Right renal cortex interstitium (tissue), 3 donors: ENCODE measurements around the gene SORL1-AS1.

Experiments
- DNase-seq, 3 donors: peaks; one replicate each; pipeline ENCODE4 v3.0.0-alpha.2; 2013; ENCODE audit warnings: low read depth in 3 of 3, low spot score in 2 of 3

Gene SORL1-AS1

DNA sequence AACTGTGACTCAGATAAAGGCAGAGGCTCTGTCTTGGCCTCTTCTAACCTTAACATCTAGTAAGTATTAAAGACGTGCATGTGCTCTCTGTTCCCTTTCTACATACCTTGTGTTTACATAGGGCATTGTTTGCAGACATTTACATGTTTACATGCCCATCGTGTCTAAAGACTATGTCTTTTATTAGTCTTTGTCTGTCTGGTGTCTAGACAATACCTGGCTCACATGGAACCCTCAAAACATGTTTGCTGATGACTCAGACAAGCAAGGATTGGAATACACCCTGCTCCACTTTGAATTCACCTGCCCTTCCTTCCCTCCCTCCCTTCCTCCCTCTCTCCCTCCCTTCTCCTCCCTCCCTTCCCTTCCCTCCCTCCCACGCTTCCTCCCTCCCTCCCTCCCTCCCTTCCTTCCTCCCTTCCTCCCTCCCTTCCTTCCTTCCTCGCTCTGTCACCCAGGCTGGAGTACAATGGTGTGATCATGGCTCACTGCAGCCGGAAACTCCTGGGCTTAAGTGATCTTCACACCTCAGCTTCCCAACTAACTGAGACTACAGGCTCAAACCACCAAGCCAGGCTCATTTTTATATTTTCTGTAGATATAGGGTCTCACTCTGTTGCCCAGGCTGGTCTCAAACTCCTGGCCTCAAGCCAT is 23.7 kb upstream of the SORL1-AS1 start:
- DNase-seq: no peak

DNA sequence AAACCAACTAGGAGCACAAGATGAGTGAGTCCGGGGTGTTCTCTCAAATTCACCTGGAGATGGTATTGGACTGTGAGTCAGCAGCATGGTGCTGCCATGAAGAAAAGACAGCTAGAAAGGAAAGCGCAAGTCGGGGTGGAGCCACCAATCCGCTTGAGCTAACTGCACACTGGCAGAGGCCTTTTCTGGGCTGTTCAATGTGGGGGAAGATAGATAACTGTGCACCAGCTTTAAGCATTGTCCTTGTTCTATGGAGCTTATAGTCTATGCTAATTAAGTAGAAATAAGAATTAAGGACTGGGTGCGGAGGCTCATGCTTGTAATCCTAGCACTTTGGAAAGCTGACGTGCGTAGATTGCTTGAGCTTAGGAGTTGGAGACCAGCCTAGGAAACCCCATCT is 21.9 kb upstream of the SORL1-AS1 start:
- DNase-seq: no peak

DNA sequence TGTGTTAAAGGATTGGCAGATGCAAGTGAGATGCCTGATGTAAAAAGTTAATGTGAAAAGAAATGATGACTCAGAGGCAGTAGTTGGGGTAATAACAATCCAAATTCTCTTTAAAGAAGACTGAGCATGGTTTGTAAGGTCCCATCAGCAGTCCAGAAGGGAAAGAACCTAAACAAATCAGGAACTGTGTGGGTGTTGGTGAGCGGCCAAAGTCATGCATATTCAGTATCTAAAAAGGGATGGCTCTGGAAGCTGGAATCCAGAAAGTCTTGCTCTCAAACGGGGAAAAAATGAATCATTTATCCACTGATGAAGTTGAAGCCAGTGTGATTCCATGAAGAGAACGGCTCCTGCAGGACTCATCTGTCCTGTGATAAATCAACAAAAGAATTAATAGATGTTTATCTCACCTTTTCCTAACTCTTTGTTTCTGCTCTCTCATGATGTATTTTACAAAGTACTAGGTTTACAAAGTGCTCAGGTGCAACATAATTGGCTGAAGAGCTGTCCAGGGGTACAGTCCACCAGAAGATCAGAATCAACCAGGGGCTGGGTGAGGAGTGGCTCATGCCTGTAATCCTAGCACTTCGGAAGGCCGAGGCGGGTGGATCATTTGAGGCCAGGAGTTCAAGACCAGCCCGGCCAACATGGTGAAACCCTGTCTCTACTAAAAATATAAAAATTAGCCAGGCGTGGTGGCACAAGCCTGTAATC is 20.5 kb upstream of the SORL1-AS1 start:
- no peak for DNase-seq

DNA sequence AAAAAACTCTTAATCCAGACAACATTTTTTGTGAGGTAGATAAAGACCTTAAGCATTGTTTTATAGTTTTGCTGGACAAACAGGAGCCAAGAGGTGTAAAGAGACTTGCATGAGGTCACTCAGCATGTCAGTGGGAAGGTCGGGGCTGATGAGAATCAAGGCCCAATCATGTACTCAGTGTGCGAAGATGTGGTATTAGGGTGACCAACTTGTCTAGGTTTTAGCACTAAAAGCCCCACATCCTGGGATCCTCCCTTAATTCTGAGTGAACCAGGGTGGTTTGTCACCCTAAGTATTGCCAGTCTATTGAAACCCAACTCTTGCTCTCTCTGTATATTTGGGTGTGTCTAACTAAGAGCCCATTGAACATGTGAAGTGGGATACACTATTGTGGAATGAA is 19.5 kb upstream of the SORL1-AS1 start:
- no peak for DNase-seq

DNA sequence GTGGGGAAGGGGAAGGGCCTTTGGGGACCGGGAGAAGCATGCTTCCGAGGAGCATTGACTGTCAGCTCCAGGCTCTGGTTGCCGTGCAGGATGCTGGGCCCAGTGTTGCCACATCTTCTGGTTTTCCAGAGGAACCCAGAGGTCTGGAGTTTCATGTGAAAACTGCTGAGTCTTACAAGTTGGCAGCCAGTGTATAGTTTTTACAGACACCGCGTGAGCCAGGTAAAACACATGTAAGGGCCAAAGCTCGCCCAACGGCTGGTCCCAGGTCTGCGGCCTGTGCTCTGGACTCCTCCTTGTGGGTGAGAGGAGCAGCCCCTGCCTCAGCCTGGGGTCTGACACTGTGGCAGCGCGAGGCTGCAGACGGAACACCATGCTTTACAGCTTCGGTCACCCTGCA is 18.4 kb upstream of the SORL1-AS1 start:
- no peak for DNase-seq

DNA sequence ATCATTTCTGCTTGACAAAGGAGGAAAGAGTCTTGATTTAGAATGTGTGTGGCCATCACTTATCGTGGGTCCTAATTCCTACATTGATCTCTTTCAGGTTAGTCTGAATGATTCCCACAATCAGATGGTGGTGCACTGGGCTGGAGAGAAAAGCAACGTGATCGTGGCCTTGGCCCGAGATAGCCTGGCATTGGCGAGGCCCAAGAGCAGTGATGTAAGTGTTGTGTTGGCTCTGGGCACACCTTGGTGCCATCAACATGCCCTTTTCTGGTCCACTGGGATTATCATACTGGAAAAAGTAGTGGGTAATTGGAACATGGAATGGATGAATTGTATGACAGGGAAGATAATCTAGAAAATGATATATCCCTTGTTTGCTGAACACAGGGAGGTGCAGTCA is 17.1 kb upstream of the SORL1-AS1 start:
- DNase-seq: no peak

DNA sequence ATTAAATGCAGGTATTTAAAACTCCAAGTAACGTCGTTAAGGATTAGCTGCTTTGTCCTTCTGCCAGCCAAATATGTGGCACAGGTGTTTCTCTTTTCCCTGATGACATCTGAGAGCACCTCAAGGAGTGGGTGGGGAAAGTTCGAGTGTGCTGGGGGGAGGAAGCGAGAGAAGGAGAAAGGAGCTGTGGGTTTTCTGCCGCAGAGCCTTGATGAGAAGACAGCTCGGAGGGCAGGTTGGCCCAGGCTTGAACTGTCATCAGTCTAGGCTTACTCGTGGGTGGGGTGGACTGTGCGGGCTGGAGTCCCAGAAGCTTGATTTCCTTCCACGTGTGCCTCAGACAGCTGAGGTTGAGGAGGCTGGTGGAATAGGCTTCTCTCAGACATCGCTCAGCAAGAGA is 15.2 kb upstream of the SORL1-AS1 start:
- DNase-seq: no peak

DNA sequence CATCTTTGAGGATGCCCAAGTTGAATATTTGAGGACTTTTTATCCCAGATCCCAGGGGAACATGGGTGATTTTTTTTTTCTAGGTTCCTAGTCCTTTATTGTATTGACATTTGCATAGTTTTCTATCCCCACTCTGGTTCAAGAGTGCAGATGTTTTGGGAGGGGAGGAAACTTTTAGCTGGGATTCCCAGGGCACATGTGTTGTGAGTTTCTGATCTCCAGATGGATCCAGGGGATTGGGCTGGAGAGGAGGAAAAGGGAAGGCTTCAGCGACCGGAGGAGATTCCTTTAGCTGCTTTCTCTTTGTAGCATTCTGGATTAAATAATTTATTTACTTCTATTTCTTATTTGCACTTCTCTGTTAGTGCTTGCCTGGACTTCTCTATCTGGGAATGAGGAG is 14.7 kb upstream of the SORL1-AS1 start:
- no peak for DNase-seq

DNA sequence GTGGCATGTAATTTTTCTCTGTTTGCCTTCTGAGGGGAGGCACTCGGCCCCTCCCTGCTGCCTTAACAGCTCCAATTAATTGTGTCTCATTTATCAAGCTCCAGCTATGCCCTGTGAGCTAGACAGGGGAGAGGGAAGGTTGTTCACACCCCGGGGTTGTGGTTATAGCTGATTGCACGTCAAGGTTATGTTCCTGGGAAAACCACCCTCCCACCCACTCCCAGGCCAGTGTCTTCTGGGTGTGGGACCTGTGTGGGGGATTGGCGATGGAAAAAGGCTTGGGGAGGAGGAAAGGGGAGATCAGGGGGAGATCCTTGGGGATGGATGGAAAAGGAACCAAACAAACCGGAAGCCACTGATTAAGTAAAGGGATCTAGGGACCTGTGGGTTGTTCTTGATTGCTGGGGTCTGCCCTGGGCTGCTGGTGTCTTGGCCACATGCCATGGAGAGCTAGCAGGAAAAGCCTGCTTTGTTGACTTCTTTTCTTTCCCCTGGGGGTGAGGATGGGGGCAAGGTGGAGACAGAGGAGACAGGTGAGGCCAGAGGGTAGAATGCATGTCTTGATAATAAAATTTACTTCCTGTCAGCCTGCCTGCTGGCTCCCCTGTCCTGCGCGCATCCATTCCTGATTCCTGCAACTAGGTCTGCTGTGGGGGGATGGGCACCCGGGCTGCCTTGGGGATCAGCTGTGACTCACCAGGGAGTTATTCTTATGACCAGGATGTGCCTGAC is 13.5 kb upstream of the SORL1-AS1 start:
- peak in 1 of 3 donors; percentile 53 for DNase-seq

DNA sequence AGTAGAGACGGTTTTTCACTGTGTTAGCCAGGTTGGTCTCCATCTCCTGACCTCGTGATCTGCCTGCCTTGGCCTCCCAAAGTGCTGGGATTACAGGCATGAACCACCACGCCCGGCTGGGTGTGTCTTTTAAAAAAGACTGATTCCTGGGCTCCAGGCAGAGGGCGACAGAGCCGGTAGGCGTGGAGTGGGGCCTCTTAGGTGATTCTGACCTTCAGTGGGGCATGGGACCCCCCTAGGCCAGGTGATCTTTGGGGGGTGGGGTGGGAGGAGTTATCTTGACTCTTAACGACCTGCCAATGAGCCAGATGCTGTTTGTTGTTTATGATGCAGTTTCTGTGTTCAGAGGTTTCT is 12.9 kb upstream of the SORL1-AS1 start:
- no peak for DNase-seq

DNA sequence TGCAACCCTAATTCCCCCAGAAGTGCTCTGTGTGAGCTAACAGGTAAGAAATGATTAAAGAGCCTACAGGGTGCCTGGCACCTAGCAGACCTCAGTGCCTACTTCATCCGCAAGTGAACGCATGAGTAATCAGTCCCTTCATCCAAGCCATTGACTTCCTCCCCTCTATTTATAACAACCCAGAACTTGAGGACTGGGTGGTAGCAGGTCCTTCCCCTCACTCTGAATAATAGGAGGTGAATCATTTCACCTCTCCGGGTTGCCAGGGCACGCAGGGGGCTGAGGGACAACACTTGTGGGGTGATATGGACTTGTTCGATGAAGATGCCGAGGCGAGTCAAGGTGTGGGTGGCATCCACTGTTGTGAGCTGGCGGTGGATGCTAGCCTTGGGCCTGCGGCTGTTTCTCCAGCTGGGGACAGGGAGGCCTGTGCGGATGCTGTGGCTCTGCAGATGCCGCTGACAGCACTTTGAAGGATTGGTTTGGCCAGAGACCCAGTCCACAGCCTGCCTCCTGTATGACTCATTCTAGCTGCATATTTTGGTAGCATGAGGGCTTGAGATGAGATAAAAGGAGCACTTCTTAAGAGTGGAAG is 11.7 kb upstream of the SORL1-AS1 start:
- no peak for DNase-seq

DNA sequence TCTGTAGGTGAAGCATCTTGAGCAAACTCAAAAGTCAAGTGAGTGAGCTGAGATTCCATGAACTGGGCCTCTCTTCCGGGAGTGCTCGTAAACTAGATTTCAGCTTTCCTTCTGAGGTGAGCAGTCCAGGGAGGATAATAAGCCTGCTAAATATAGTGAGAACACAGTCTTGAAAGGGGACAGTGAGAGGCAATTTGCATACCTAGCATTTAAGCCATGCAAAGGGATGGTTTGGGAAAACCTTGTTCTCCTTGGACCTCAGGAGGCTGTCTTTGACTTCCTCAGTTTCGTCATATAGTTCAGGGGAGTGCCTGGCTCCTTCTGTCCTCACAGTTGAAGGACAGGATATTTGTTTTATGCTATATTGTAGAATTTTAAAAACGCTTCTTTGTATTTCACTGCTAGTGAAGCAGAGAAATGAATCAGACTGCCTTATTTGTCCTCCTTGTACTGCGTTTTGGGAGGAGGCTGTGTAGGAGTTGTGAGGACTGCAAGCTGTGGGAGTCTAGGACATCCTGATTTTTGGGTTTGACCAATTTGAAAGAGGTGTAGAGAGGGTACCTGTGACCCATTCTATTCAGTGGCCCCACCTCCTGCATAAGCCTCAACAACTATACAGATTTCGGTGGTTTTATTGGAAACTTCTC is 11.0 kb upstream of the SORL1-AS1 start:
- DNase-seq: no peak

DNA sequence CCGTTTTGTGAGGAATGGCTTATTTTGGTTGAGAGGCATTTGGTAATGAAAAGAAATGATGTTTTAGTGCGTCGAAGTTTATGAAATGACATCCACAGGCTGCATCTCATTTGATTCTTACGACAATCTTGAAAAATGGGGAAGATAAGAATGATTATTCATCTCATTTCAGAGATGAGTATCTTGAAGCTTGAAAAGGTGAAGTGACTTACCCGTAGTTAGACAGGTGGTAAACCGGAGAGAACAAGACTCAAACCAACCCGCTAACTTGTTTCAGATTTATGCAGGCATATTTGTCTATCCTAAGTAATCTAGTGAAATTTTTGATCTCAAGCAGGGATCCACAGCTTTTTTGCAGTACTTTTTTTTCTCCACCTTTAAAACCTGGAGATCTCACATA is 9.1 kb upstream of the SORL1-AS1 start:
- no peak for DNase-seq

DNA sequence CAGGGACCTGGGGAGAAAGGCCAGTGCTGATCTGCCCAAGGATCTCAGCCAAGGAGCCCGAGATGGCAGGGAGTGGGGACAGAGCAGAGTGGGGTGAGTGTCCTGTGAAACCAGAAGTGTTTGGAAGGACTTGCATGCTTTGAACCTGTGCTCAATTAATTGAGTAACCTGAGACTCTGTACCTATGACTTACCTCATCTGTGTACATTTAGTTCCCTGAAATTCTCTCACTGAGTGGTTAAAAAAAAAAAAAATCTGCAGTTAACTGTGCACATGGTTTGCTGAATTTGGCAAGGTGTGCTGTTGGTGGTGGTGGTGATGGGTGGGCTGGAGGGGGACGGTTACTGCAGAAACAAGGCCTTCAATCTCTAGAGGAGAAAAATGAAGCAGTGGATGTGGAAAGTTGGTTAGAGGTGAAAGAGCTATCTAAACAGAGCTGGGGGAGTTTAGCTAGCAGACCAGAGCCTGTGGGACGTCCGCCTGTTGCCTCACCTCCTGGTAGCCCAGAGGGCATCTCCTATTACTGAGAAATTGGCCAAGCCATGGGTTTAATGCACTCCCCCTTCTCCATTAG is 8.3 kb upstream of the SORL1-AS1 start:
- peak in 1 of 3 donors; percentile 54 for DNase-seq

DNA sequence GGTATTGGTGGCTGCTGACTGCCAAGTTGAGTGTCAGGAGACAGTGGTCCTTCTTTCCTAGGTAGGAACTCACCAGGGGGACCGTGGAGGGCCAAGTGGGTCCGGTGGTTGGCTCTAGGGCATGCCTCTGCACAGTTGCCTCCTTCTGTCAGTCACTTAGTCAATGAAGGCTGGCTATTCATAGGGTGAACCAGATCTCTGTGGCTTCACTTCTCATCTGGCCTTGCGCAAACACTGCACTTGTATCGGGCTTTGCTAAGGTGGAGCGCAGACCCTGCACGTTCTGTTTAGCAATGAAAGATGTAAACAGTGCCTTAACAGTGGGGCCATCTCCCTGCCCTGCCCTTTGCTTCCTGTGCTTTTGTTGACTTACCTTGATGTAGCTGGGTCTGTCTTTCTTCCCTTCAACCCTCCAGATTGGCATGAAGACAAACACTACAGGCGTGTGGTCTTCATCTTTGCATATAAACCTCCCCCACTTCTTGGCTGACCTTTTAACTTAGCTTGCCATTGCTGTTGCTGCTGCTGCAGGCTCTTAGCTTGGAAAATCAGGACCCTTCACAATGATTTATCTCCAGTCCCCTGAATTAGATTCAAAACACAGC is 6.7 kb upstream of the SORL1-AS1 start:
- DNase-seq: no peak

DNA sequence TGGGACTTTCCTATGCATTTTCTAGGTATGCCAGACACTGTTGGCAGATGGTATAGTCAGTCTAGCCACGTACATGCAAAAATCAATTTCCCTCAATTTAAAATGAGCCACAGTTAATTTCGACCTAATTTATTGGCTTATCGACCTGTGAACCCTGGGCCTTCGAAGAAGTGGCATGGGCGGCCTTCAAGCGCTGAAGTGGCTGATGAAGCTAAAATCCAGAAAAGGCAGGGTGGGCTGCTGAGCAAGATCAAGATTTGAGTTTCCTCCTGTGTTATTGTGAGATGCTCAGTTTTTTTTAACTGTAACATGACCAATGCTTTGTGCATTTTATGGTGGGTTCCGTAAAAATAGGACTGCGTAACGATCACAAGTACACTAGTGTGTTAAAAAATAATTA is 5.8 kb upstream of the SORL1-AS1 start:
- DNase-seq: no peak

DNA sequence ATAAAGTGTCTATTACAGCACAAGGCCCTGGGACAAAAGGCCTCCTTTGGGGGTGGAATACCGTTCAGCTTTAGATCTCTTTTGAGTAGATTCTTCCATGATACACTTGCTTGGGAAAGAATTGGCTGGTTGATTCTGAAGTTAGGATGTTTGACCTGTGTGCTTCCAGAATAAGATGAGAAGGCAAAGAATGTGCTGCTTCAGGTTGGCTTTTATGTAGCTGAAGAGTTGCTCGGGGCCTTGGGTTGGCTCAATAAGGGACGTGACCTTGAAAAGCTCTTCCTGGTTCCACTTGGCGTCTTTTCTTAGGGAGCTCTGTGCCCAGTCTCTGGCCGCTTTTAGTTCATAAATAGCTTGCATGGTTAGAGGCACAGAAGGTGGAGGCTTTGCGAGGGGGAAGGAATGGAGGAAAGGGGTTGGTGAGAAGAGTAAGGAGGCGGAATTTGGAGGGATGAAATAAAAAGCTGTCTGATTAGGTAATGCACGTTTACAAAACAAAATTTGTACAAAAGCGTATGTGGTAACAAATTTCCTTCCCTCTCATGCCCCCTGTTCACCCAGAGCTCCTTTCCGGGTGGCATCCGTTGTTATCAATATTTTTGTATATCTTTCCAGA is 4.2 kb upstream of the SORL1-AS1 start:
- DNase-seq: no peak

DNA sequence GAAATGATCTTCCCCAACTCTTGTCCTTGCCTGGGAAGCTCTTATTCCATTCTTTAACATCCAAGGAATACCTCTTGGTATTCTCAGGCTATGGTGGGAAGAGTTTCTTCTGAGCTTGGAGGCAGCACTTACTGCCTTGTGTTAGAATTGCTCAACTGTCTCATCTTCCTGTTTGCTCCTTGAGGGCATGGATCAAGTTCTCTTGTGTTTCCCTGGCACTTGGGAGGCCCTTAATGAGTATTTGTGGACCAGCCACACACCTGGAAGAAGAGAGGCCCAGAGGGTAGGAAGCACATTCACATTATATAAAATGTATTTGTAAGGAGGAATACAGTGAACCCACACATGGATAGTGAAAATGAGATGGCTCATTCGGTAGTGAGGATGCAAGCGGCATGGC is 3.4 kb upstream of the SORL1-AS1 start:
- no peak for DNase-seq

DNA sequence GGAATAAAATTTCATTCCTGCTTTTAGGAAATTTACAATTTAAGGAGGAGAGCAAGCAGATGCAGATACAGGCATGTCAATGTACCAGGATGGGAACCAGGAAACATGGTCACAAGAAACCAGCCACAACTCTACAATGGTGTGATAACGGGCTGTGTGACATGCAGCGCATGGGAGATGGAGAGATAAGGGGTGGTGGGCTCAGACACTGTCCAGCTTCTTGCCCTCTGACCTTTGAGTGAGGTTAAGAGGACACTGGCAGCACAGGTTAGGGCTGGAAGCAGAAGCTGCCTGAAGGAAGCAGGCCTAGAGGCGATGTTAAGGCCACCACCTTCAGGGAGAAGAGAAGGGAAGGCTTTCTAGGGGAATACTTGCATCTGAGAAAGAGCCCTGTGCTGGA is 2.3 kb upstream of the SORL1-AS1 start:
- DNase-seq: no peak
